Activated CD8-positive, alpha-beta memory T cell treated with anti-CD3 and anti-CD28 coated beads, Interleukin-2, amount 50 U/mL, for 24 hours (primary cell): ENCODE data around the gene APLF.
"Not testable (repeated sequence)": the region's sequence is repeated elsewhere in the genome, so short reads cannot be mapped to it uniquely, and the experiment has no call there.

Experiments
- DNase-seq: peaks from one replicate; pipeline ENCODE4 v3.0.0-alpha.2; 2020; ENCODE audit errors: extremely low read depth

APLF gene

GRCh38 chr2:68441179-68441993 is 26.0 kb upstream of the APLF start:
- peak; percentile 62 for DNase-seq

GRCh38 chr2:68441994-68442322 is 25.4 kb upstream of the APLF start:
- no peak for DNase-seq

GRCh38 chr2:68446425-68446824 is 21.0 kb upstream of the APLF start:
- not testable (repeated sequence) for DNase-seq

GRCh38 chr2:68447118-68447517 is 20.3 kb upstream of the APLF start:
- no peak for DNase-seq

- no peak for DNase-seq
These were observed 18.4 kb upstream of the APLF start for GRCh38 chr2:68448671-68449653.

GRCh38 chr2:68452158-68452900 is 15.1 kb upstream of the APLF start:
- no peak for DNase-seq

- DNase-seq: no peak
These were observed 13.5 kb upstream of the APLF start for GRCh38 chr2:68453761-68454360.

- no peak for DNase-seq
These were observed 12.7 kb upstream of the APLF start for GRCh38 chr2:68454719-68455118.

GRCh38 chr2:68456198-68456597 is 11.2 kb upstream of the APLF start:
- DNase-seq: no peak

- no peak for DNase-seq
These were observed 8.4 kb upstream of the APLF start for GRCh38 chr2:68458981-68459380.

GRCh38 chr2:68463287-68463877 is 4.0 kb upstream of the APLF start:
- no peak for DNase-seq

GRCh38 chr2:68464651-68465050 is 2.7 kb upstream of the APLF start:
- no peak for DNase-seq

- no peak for DNase-seq
These were observed 2.1 kb upstream of the APLF start for GRCh38 chr2:68465081-68465916.

GRCh38 chr2:68466361-68466777 is 1.0 kb upstream of the APLF start:
- no peak for DNase-seq

GRCh38 chr2:68466778-68467076 is 658 bp upstream of the APLF start:
- DNase-seq: no peak

- no peak for DNase-seq
These were observed 1.4 kb downstream of the APLF start for GRCh38 chr2:68468801-68469200.

GRCh38 chr2:68469935-68470334 is 2.5 kb downstream of the APLF start:
- no peak for DNase-seq

- no peak for DNase-seq
These were observed 4.0 kb downstream of the APLF start for GRCh38 chr2:68471385-68471784.

GRCh38 chr2:68472796-68473414 is 5.5 kb downstream of the APLF start:
- no peak for DNase-seq

- DNase-seq: no peak
These were observed 7.7 kb downstream of the APLF start for GRCh38 chr2:68475110-68475509.
